CD4-positive, alpha-beta T cell treated with Interleukin-4 for 4 hours (primary cell): ENCODE measurements around the gene MAPK7.

ENCODE experiments used
- DNase-seq: peaks from one replicate; pipeline ENCODE4 v3.0.0-alpha.2; 2020

The MAPK7 gene

GRCh38 chr17:19364699-19365498 lies 13.4 kb upstream of the MAPK7 start:
- DNase-seq = no peak

- DNase-seq = no peak
Observed at GRCh38 chr17:19365499-19365817, 12.8 kb upstream of the MAPK7 start.

GRCh38 chr17:19365833-19366636 lies 12.3 kb upstream of the MAPK7 start:
- DNase-seq = no peak

DNA sequence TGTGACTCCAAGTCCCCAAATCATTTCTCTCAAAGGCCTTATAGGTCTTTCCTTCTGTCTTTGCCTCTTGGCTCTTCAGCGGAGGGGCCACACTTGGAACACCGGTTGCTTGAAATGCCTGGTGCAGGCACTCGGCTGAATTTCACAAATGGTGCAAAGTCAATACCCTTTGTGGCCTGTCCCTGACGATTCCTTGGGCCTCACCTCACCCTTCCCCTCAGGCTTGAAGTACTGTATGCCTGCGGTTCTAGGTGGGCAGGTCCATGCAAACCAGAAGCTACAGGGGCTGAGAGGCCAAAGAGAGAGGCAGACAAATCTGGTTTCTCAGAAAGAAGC lies 11.7 kb upstream of the MAPK7 start:
- no peak for DNase-seq

DNA sequence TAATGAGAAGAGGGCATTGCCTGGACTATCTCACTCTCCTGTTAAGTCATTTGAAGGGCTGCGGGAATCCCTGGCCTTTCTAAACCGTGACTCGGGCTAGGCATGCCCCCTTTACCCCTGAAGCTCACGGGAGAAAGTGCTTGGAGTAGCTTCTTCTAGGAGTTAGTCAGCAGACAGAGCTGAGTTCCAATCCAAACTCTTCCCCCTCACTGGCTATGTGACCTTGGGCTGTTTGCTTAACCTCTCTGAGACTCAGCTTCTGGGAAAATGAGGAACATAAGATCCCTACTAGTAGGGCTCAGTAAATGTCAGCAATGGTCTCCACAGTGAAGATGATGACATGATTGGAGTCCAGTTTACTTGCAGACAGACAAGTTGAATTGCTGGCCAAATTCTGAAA lies 10.1 kb upstream of the MAPK7 start:
- no peak for DNase-seq

DNA sequence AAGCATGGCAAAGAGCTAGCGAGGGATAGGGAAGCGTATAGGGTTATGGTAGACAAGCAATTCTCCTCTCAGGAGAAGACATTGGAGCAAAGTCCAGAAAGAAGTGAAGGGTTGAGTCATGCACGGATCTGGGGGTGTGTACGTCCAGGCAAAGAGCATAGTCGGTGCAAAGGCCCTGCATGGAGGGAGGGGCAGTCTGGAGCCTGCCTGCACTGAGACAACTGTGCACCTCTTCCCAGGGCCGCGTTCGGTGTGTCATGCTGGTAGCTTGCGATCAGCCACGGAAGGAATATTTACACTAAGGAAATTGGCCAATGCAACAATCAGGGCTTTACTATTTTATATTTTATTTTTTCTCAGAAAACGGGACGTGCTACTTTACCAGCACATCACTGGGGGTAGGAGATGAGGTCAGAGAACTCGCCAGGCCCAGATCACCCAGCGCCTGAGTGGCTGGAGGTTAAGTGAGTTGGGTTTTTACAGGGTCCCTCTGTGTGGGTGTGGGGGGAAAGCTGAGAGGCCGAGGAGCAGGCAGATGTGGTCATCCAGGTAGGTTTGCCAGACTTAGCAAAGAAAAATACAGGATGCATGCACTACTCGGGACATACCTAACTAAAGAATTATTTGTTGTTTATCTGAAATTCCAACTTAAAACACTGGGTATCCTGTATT lies 9.1 kb upstream of the MAPK7 start:
- DNase-seq = no peak

- peak; percentile 55 for DNase-seq
Observed at GRCh38 chr17:19369846-19370492, 8.3 kb upstream of the MAPK7 start.

DNA sequence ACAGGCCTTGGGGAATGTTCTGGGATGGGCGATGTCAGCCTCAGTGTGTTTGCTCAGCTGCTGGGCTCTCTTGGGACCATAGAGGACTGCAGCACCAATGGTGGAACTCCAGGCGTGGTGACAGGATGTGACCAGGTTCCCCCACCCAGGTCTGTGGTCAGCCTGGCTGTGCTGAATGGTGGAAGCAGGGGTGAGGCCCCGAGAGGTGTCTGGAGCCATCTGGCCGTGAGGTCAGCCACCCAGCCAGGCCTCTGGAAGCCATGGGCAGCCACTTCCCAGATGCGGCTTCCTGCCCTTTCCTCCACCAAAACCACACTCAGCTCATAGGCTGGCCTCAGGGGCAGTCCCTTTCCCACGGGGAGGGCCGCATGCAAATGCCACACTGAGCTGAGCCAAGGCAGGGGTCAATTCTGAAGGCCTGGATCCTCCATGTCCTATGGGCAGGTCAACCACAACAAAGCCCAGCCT lies 7.8 kb upstream of the MAPK7 start:
- peak; percentile 23 for DNase-seq

DNA sequence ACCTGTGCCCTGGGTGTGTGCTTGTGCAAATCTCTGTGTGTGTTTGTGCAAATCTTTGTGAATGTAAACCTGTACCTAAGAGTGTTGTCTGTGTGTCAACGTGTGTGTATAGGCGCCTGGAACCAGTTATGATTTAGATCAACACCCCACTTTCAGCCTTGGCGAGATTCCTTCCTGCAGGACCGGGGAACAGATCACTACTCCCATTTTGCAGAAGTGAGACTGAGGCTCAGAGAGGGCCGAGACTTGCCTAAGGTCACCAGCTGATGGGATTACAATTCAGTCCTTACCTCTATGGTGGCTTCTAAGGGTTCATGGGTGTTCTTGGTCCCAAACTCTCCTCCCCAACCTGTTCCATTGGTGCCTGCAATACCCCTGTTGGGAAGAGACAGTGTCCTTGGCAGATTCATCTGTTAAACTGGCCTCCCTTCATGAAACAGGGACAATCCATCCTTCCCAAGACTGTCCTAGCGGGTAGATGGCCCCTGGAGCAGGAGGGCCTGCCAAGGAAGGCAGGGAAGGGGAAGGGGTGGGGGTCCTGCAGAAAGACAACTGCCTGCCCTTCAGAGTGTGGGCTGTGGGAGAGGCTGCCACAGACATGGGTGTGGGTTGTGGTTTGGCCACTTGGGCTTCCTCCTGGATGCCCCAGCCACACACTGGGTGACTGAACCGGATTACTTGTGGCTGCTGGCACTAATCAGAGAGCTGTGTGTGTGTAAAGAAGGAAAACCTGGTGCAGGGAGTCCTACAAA lies 6.9 kb upstream of the MAPK7 start:
- peak; percentile 18 for DNase-seq

GRCh38 chr17:19372011-19372370 lies 6.3 kb upstream of the MAPK7 start:
- DNase-seq = no peak

DNA sequence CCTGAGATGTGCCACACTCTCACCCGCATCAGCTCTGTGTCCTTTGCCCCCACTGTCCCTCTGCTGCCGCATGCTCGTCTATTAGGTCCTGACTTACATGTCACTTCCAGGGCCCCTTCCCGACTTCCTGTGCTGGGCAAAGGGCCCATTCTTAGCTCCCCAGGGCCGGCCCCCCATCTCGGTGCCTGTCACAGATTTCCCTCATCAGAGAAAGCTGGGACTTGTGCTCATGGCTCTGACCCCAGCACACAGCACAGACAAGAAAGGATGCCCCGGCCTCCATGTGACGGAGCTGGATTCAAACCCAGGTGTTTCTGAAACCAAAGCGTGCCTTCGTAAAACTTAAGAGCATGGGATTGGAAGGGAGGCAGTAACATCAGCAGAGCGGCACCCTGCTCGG lies 5.9 kb upstream of the MAPK7 start:
- DNase-seq = no peak

- DNase-seq = no peak
Observed at GRCh38 chr17:19372866-19373504, 5.3 kb upstream of the MAPK7 start.

DNA sequence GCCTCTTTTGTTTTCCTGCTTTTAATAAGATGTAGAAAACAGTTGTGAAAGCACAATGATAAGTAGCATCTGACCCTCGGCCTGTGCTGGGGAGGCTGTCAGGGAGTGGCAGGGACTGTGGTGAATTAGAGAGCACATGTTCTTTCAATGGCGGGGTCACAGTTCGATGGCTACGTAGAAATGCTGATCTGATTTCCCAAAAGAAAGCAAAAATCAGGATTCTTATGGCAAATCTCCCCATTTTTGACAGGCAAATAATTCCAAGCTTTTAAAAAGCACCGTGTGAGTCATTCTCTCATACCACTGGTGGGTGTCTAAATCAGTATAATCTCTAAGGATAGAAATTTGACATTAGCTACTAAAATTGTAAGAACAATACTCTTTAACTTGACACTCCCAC lies 4.2 kb upstream of the MAPK7 start:
- DNase-seq = no peak

DNA sequence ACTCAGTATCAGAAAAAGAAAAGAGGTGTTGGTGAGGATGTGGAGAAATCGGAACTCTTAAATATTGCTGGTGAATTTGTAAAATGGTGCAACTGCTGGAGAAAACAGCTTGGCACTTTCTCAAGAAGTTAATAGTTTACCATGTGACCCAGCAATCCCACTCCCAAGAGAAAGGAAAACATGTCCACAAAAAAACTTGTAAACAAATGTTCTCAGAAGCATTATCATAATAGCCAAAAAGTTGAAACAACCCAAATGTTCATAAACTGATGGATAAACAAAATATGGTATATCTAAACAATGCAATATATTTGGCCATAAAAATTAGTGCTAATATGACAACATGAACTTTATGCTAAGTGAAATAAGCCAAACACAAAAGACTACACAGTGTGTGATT lies 2.6 kb upstream of the MAPK7 start:
- DNase-seq = no peak

DNA sequence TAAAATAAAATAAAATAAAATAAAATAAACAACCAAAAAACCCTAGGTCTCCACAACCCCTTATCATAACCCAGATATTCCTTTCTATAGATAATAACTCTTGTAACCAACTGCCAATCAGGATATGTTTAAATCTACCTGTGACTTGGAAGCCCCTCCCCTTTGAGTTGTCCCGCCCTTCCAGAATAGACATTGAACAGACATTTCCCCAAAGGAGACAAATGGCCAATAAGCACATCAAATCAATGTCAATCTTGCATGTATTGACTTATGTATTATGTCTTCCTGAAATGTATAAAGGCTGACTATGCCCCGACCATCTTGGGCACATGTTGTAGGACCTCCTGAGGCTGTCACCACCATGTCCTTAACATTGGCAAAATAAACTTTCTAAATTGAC lies 1.5 kb upstream of the MAPK7 start:
- DNase-seq = no peak

GRCh38 chr17:19377602-19378415 lies 489 bp upstream of the MAPK7 start:
- DNase-seq = peak; percentile 98

DNA sequence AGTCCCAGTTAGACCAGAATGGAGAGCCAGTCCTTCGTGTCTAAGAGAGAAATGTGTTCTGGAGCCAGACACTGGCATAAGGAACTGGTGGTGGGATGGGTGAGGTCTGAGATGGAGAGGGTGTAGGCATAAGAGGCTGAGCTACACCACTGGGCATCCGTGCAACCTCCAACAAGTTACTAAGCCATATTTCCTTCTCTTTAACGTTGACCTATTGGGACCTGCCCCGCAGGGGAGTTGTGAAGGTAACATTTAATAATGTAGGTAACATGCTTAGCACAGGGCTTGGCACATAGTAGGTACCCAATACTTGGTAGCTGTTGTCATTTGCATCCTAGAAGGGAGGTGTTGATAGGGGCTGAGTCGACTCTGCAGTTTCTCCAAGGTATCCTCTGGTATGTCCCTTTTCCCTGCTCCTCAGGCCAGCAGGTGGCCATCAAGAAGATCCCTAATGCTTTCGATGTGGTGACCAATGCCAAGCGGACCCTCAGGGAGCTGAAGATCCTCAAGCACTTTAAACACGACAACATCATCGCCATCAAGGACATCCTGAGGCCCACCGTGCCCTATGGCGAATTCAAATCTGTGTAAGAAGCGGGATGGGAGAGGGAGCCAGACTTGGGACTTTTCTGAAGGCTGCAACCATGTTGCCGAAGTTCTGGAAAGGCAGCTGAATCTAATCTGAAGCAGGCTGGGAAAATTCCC lies 1.2 kb downstream of the MAPK7 start:
- no peak for DNase-seq

GRCh38 chr17:19380481-19381301 lies 2.4 kb downstream of the MAPK7 start:
- no peak for DNase-seq

GRCh38 chr17:19381361-19381740 lies 3.1 kb downstream of the MAPK7 start:
- DNase-seq = no peak
